PC-3 (cell line): ENCODE results near the gene DCAF5.

ENCODE experiments used
- EZH2phosphoT487 ChIP-seq: fragments of 300-600 bp; sonication (generic); IDR thresholded peaks from 2 replicates; pipeline ENCODE4 v1.6.1; 2018; ENCODE audit warnings: mild to moderate bottlenecking, antibody characterized with exemption, low read length, borderline replicate concordance
- TF ChIP-seq, protein P1 (sequence below): fragments of 300-600 bp; sonication (generic); conservative IDR thresholded peaks from 2 replicates; pipeline ENCODE4 v1.5.1; 2017; ENCODE audit warnings: antibody characterized with exemption, low read depth, mild to moderate bottlenecking, low read length

DNA sequence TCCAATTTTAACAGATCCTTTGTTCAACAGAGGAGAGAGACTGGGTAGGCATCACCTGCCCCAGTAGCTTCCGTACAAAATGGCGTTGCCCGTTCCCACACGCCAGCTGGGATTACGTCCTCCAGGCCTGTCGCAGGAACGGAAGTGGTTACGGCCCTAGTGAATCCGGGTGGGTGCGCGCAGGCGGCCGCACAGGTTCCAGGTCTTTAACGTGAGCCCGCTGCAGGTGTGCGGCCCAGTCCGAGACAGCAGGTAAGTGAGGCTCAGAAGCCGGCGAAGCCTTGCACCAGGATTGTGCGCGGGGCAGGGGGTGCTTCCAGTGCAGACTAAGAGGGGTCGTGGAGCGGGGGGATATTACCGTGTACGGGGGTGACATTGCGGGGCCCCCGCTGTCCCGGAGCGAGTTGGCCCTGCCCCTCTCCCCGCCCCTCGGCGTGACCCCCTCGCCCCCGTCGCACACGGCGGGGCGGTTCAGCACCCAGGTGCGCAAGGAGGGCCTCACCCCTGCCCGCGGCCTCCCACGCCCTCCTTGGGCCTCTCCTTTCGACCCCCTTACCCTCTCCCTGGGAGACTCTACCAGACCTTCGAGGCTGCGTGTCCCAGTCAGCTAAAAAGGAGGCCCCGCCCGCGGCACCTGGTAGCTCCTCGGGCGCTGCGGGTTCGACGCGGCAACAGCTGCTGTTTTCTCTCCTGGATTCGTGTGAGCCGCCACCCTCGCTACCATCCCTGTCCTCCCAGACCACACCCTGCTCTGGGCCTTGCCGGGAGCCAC is 38.6 kb upstream of the DCAF5 start, which contains the start of gene EXD2:
- TF ChIP-seq, protein P1, sequence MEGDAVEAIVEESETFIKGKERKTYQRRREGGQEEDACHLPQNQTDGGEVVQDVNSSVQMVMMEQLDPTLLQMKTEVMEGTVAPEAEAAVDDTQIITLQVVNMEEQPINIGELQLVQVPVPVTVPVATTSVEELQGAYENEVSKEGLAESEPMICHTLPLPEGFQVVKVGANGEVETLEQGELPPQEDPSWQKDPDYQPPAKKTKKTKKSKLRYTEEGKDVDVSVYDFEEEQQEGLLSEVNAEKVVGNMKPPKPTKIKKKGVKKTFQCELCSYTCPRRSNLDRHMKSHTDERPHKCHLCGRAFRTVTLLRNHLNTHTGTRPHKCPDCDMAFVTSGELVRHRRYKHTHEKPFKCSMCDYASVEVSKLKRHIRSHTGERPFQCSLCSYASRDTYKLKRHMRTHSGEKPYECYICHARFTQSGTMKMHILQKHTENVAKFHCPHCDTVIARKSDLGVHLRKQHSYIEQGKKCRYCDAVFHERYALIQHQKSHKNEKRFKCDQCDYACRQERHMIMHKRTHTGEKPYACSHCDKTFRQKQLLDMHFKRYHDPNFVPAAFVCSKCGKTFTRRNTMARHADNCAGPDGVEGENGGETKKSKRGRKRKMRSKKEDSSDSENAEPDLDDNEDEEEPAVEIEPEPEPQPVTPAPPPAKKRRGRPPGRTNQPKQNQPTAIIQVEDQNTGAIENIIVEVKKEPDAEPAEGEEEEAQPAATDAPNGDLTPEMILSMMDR = no peak
- TF ChIP-seq EZH2phosphoT487 = no peak
